Esophagus muscularis mucosa (tissue), 4 donors: ENCODE results near the gene CCDC159. TPM values are rescaled to one million over a fixed set of nuclear protein-coding genes. Genes with fewer than 3 reads are reported as not detected.

Experiments
- DNase-seq: peaks from one replicate; pipeline ENCODE4 v3.0.0-alpha.2; 2017; ENCODE audit errors: extremely low spot score
- H3K27ac ChIP-seq, 4 donors: fragments of 200-600 bp; sonication (generic); replicated peaks in 1 of 4; 1 replicate in 3 of 4; 2 replicates in 1 of 4; pipeline ENCODE4 v1.5.1; 2016 to 2019; ENCODE audit warnings: mild to moderate bottlenecking in 1 of 4
- H3K27me3 ChIP-seq, 4 donors: fragments of 200-600 bp; sonication (generic); one replicate each; pipeline versions ENCODE4 v1.5.1 to v1.6.0; 2016 to 2019
- H3K36me3 ChIP-seq, 4 donors: fragments of 200-600 bp; sonication (generic); one replicate each; pipeline ENCODE4 v1.5.1; 2016 to 2019
- H3K4me1 ChIP-seq, 4 donors: fragments of 200-600 bp; sonication (generic); one replicate each; pipeline ENCODE4 v1.5.1; 2016 to 2019
- H3K4me3 ChIP-seq, 4 donors: fragments of 200-600 bp; sonication (generic); 1 replicate in 2 of 4; 2 replicates in 2 of 4; pipeline ENCODE4 v1.5.1; 2016 to 2019; ENCODE audit warnings: mild to moderate bottlenecking in 4 of 4, moderate library complexity in 1 of 4
- H3K9me3 ChIP-seq, 4 donors: fragments of 200-600 bp; sonication (generic); 1 replicate in 3 of 4; 2 replicates in 1 of 4; pipeline ENCODE4 v1.5.1; 2016 to 2019
- EP300 ChIP-seq: sonication (generic); formaldehyde crosslinking; IDR thresholded peaks from one replicate; pipeline ENCODE4 v1.6.1; 2017; ENCODE audit warnings: antibody characterized with exemption
- POLR2A ChIP-seq: fragments of 450-650 bp; IDR thresholded peaks from one replicate; pipeline ENCODE4 v1.6.1; 2017; ENCODE audit warnings: antibody characterized with exemption, moderate library complexity, mild to moderate bottlenecking, low read depth
- POLR2AphosphoS5 ChIP-seq, 2 donors: sonication (generic); formaldehyde crosslinking; IDR thresholded peaks; one replicate each; pipeline ENCODE4 v1.6.1; 2017; ENCODE audit warnings: antibody characterized with exemption in 2 of 2
- WGBS: methylation state at CpG from one replicate; pipeline ENCODE4 v1.1.5; 2018; 5-methylcytosine and 5-hydroxymethylcytosine counted together
- intact Hi-C: fragments of 100-400 bp; cut with DNase I; formaldehyde crosslinking; loops from one replicate; pipeline ENCODE4 v1.15.1; 2023
- total RNA-seq, 4 donors: library from RNA; depleted of rRNA; stranded (reverse); fragments of >200 nt; gene quantifications; one replicate each; pipeline versions ENCODE4 v1.1.0 to v1.2.1, GENCODE V29; 2016
- TF ChIP-seq, protein P1 (sequence below), 3 experiments: fragments of 200-600 bp in 2 of 3; fragments of 450-650 bp in 1 of 3; sonication (generic) in 2 of 3; IDR thresholded peaks; one replicate each; pipeline ENCODE4 v1.5.1; 2017 to 2019; ENCODE audit warnings: antibody characterized with exemption in 3 of 3, mild to moderate bottlenecking in 2 of 3, moderate library complexity in 1 of 3

CCDC159 gene
- total RNA-seq, 4 donors from 2014 or later, result 8.3 to 17.6 (median 13.8) TPM

DNA sequence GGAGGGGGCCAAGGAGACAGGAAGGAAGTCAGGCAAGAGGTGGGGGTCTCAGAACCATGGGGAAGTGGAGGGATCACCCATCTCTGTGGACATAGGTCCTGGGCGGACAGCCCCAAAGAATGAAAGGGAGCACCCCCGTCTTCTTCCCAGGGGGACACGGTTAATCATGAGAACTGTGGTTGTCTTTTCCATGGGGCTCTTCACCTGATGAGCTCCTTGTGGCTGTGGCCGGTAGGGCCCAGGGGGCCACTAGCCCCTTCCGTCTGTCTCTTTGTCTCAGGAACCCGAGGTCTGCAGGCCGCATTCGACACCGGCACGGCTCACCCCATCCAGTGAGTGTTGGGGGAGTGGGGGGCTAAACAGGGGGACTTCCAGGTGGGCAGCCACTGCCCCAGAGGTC is 17.6 kb downstream of the CCDC159 start:
- intact Hi-C loops, result no loop called here
- peaks cover 18 to 85% (median 68%) of the 10 kb centered on the region in 4 donors for H3K36me3 ChIP-seq
- WGBS, result 83% methylated on average over 6 of the region's 10 CpGs
- no peaks in the 10 kb centered on the region for H3K27me3 ChIP-seq
- H3K9me3 ChIP-seq, result no peaks in the 10 kb centered on the region
- H3K27ac ChIP-seq, result no peak overlapping the region
- peaks cover 0 to 10% (median 0%) of the 10 kb centered on the region in 4 donors for H3K4me1 ChIP-seq
- TF ChIP-seq POLR2A (no peak), EP300 (no peak), POLR2AphosphoS5 (IDR thresholded peaks at IDR 0.05) (no peak)
- TF ChIP-seq, protein P1, sequence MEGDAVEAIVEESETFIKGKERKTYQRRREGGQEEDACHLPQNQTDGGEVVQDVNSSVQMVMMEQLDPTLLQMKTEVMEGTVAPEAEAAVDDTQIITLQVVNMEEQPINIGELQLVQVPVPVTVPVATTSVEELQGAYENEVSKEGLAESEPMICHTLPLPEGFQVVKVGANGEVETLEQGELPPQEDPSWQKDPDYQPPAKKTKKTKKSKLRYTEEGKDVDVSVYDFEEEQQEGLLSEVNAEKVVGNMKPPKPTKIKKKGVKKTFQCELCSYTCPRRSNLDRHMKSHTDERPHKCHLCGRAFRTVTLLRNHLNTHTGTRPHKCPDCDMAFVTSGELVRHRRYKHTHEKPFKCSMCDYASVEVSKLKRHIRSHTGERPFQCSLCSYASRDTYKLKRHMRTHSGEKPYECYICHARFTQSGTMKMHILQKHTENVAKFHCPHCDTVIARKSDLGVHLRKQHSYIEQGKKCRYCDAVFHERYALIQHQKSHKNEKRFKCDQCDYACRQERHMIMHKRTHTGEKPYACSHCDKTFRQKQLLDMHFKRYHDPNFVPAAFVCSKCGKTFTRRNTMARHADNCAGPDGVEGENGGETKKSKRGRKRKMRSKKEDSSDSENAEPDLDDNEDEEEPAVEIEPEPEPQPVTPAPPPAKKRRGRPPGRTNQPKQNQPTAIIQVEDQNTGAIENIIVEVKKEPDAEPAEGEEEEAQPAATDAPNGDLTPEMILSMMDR (IDR thresholded peaks at IDR 0.05), result no peak
- no peak overlapping the region for H3K4me3 ChIP-seq
- no peak for DNase-seq

DNA sequence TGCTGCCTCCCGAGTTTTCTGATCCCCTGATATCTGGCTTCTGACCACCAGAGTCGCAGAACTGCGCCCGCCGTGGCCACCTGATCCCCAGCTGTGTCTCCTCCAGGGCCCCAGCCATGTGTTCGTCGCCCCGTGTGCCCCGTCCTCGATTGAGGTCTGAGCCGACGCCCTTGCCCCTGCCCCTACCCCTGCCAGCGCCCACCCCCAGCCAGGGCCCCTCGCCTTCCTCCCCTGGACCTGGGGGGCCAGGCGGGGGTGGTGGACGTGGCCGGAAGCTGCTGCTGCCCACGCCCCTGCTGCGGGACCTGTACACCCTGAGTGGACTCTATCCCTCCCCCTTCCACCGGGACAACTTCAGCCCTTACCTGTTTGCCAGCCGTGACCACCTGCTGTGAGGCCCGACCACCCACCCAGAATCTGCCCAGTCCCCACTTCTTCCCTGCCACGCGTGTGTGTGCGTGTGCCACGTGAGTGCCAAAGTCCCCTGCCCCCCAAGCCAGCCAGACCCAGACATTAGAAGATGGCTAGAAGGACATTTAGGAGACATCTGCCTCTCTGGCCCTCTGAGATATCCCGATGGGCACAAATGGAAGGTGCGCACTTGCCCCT is 18.1 kb downstream of the CCDC159 start:
- Histone ChIP-seq H3K27me3 (no peaks in the 10 kb centered on the region), H3K27ac (no peak overlapping the region), H3K9me3 (no peaks in the 10 kb centered on the region), H3K4me3 (no peak overlapping the region), H3K36me3 (peaks cover 16 to 82% (median 66%) of the 10 kb centered on the region in 4 donors), H3K4me1 (peaks cover 0 to 10% (median 0%) of the 10 kb centered on the region in 4 donors)
- WGBS, result 93% methylated on average over 15 of the region's 28 CpGs
- no peak for TF ChIP-seq POLR2A
- DNase-seq, result no peak
- intact Hi-C loops, result no loop called here

- intact Hi-C loops, result no loop called here
- no peak for DNase-seq
- Histone ChIP-seq H3K4me3 (no peak overlapping the region), H3K4me1 (peaks cover 0 to 10% (median 0%) of the 10 kb centered on the region in 4 donors), H3K9me3 (no peaks in the 10 kb centered on the region), H3K27me3 (no peaks in the 10 kb centered on the region), H3K36me3 (peaks cover 12 to 79% (median 65%) of the 10 kb centered on the region in 4 donors), H3K27ac (no peak overlapping the region)
- WGBS, result 65% methylated on average over 5 of the region's 5 CpGs
- TF ChIP-seq, protein P1 (IDR thresholded peaks at IDR 0.05), result no peak
- TF ChIP-seq EP300, result no peak
- TF ChIP-seq POLR2A, result no peak
- no peak for TF ChIP-seq POLR2AphosphoS5 (IDR thresholded peaks at IDR 0.05)
Observed at GRCh38 chr19:11364935-11365334, 18.6 kb downstream of the CCDC159 start.

DNA sequence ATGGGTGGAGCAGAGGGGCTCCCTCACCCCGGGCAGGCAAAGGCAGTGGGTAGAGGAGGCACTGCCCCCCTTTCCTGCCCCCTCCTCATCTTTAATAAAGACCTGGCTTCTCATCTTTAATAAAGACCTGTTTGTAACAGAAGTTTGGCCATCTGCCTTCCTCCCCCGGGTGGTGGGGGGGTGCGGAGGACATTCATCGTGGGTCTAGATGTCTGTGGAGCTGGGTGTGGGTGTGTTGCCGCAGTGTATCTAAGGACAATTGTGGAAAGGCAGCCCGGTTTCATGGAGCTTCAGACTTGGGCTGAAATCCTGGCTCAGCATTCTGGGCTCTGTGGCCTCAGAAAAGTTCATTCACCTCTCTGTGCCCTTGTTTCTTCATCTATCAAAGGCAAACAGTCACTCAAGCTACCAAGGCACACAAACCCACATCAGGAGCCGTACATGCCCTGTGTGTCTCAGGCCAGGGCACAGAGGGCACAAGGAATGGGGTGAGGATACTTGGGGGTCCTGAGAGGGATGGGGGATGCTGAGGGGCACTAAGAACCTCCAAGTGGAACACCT is 19.3 kb downstream of the CCDC159 start:
- H3K36me3 ChIP-seq, result peaks cover 12 to 75% (median 61%) of the 10 kb centered on the region in 4 donors
- intact Hi-C loops, result no loop called here
- H3K4me3 ChIP-seq, result no peak overlapping the region
- WGBS, result 64% methylated on average over 7 of the region's 7 CpGs
- TF ChIP-seq POLR2AphosphoS5 (IDR thresholded peaks at IDR 0.05) (no peak), POLR2A (no peak), EP300 (no peak)
- TF ChIP-seq, protein P1 (IDR thresholded peaks at IDR 0.05), result no peak
- no peak for DNase-seq
- H3K4me1 ChIP-seq, result peaks cover 0 to 10% (median 0%) of the 10 kb centered on the region in 4 donors
- H3K27me3 ChIP-seq, result no peaks in the 10 kb centered on the region
- no peak overlapping the region for H3K27ac ChIP-seq
- no peaks in the 10 kb centered on the region for H3K9me3 ChIP-seq

GRCh38 chr19:11367528-11367927 is 21.2 kb downstream of the CCDC159 start:
- WGBS, result 92% methylated on average over 2 of the region's 2 CpGs
- no peaks in the 10 kb centered on the region for H3K27me3 ChIP-seq
- no peak for DNase-seq
- H3K36me3 ChIP-seq, result peaks cover 5 to 56% (median 42%) of the 10 kb centered on the region in 4 donors
- H3K4me3 ChIP-seq, result no peak overlapping the region
- TF ChIP-seq, protein P1 (IDR thresholded peaks at IDR 0.05), result no peak
- TF ChIP-seq POLR2AphosphoS5 (IDR thresholded peaks at IDR 0.05) (no peak), EP300 (no peak), POLR2A (no peak)
- peaks cover 0 to 10% (median 0%) of the 10 kb centered on the region in 4 donors for H3K4me1 ChIP-seq
- intact Hi-C loops, result no loop called here
- H3K9me3 ChIP-seq, result no peaks in the 10 kb centered on the region
- H3K27ac ChIP-seq, result no peak overlapping the region
